Endothelial cell of umbilical vein (primary cell): ENCODE results near the gene OR7C1.

ENCODE experiments used
- CTCF ChIP-seq, 2 donors: IDR thresholded peaks; 1 replicate in 1 of 2; 2 replicates in 1 of 2; pipeline ENCODE4 v1.5.1; 2011; ENCODE audit warnings: low read length in 2 of 2, mild to moderate bottlenecking in 2 of 2, moderate library complexity in 2 of 2, control low read depth in 1 of 2, inconsistent platforms in 1 of 2, low read depth in 1 of 2; ENCODE audit not compliant: insufficient read depth in 1 of 2; ENCODE audit errors: extremely low read depth in 1 of 2
- EZH2 ChIP-seq: IDR thresholded peaks from 2 replicates; pipeline ENCODE4 v1.6.1; 2012; ENCODE audit warnings: borderline replicate concordance, low read depth, mild to moderate bottlenecking, moderate library complexity, low read length, inconsistent platforms; ENCODE audit not compliant: severe bottlenecking
- GATA2 ChIP-seq: IDR thresholded peaks from 2 replicates; pipeline ENCODE4 v1.7.0; 2011; ENCODE audit warnings: low read depth, mild to moderate bottlenecking, moderate library complexity, mixed read lengths, low read length; ENCODE audit not compliant: insufficient read length, insufficient read depth
- JUN ChIP-seq: IDR thresholded peaks from 2 replicates; pipeline ENCODE4 v1.6.1; 2011; ENCODE audit warnings: borderline replicate concordance, low read depth; ENCODE audit not compliant: insufficient read length, insufficient read depth
- MAX ChIP-seq: IDR thresholded peaks from 2 replicates; pipeline ENCODE4 v1.6.1; 2011; ENCODE audit not compliant: insufficient read depth, insufficient read length
- MYC ChIP-seq: IDR thresholded peaks from one replicate; pipeline ENCODE4 v1.6.1; 2011; ENCODE audit warnings: mild to moderate bottlenecking, low read depth, low read length
- POLR2A ChIP-seq: IDR thresholded peaks from 2 replicates; pipeline ENCODE4 v1.6.1; 2012; ENCODE audit warnings: low read depth, mild to moderate bottlenecking, control low read depth, low read length
- POLR2AphosphoS5 ChIP-seq: IDR thresholded peaks from 2 replicates; pipeline ENCODE4 v1.6.1; 2012; ENCODE audit warnings: low read depth, mild to moderate bottlenecking, control low read depth, low read length, moderate library complexity; ENCODE audit not compliant: insufficient read depth

- TF ChIP-seq MYC, result no peak
- TF ChIP-seq POLR2AphosphoS5, result no peak
- TF ChIP-seq EZH2, result no peak
- no peak for TF ChIP-seq GATA2
- TF ChIP-seq CTCF (IDR thresholded peaks at IDR 0.05; ENCODE audit: extremely low read depth in 1 of 2, insufficient read depth in 1 of 2, low read depth in 1 of 2, low read length in 2 of 2), result no peak
- no peak for TF ChIP-seq MAX
- TF ChIP-seq JUN, result no peak
- TF ChIP-seq POLR2A, result no peak
Measured at GRCh38 chr19:14814982-14815652, 19.9 kb downstream of the OR7C1 start.
